H9 (cell line): ENCODE results near the gene HORMAD2. TPM values are rescaled to one million over a fixed set of nuclear protein-coding genes. Genes with fewer than 3 reads are reported as not detected.

Experiments used
- DNase-seq: peaks from one replicate; pipeline ENCODE4 v3.0.0-alpha.2; 2017
- H2AFZ ChIP-seq: one replicate; pipeline ENCODE4 v1.6.1; 2013; ENCODE audit warnings: mild to moderate bottlenecking, low read length, control low read depth, moderate library complexity
- H2AK5ac ChIP-seq: 2 replicates; pipeline ENCODE4 v1.6.1; 2013; ENCODE audit warnings: low read length, control low read depth, mixed read lengths; ENCODE audit not compliant: insufficient read length
- H2BK120ac ChIP-seq: one replicate; pipeline ENCODE4 v1.6.1; 2013; ENCODE audit warnings: low read depth, mild to moderate bottlenecking, low read length, control low read depth, inconsistent platforms; ENCODE audit not compliant: poor library complexity, severe bottlenecking
- H2BK12ac ChIP-seq: 2 replicates; pipeline ENCODE4 v1.6.1; 2013; ENCODE audit warnings: low read length, control low read depth, mixed read lengths, low read depth; ENCODE audit not compliant: insufficient read length
- H2BK15ac ChIP-seq: 2 replicates; pipeline ENCODE4 v1.6.1; 2013; ENCODE audit warnings: low read depth, low read length, control low read depth
- H2BK20ac ChIP-seq: one replicate; pipeline ENCODE4 v1.6.1; 2013; ENCODE audit warnings: low read depth, mild to moderate bottlenecking, low read length, control low read depth, inconsistent platforms; ENCODE audit not compliant: poor library complexity, severe bottlenecking
- H2BK5ac ChIP-seq: 2 replicates; pipeline ENCODE4 v1.6.1; 2013; ENCODE audit warnings: low read length, control low read depth, mixed read lengths; ENCODE audit not compliant: insufficient read length
- H3K14ac ChIP-seq: 2 replicates; pipeline ENCODE4 v1.6.1; 2013; ENCODE audit warnings: low read length, control low read depth; ENCODE audit not compliant: insufficient read depth
- H3K18ac ChIP-seq: 2 replicates; pipeline ENCODE4 v1.6.1; 2013; ENCODE audit warnings: low read depth, mild to moderate bottlenecking, mixed read lengths, low read length, control low read depth; ENCODE audit not compliant: insufficient read length
- H3K23ac ChIP-seq: 2 replicates; pipeline ENCODE4 v1.6.1; 2013; ENCODE audit warnings: low read length, control low read depth, mixed read lengths, low read depth; ENCODE audit not compliant: insufficient read length
- H3K23me2 ChIP-seq: 2 replicates; pipeline ENCODE4 v1.6.1; 2013; ENCODE audit warnings: low read depth, mild to moderate bottlenecking, mixed read lengths, low read length, control low read depth; ENCODE audit not compliant: insufficient read length, poor library complexity, severe bottlenecking
- H3K27ac ChIP-seq: 2 replicates; pipeline ENCODE4 v1.5.1; 2013; ENCODE audit warnings: low read length, control low read depth, mixed read lengths, low read depth; ENCODE audit not compliant: insufficient read length
- H3K27me3 ChIP-seq: 2 replicates; pipeline ENCODE4 v1.6.1; 2013; ENCODE audit warnings: low read length, control low read depth, inconsistent platforms; ENCODE audit not compliant: insufficient read depth
- H3K4ac ChIP-seq: 2 replicates; pipeline ENCODE4 v1.6.1; 2013; ENCODE audit warnings: low read depth, mild to moderate bottlenecking, control low read depth, inconsistent platforms, low read length, moderate library complexity
- H3K4me1 ChIP-seq: 2 replicates; pipeline ENCODE4 v1.6.1; 2013; ENCODE audit warnings: low read length, control low read depth, inconsistent platforms; ENCODE audit not compliant: insufficient read depth
- H3K4me2 ChIP-seq: 2 replicates; pipeline ENCODE4 v1.6.1; 2013; ENCODE audit warnings: low read length, control low read depth, mixed read lengths; ENCODE audit not compliant: insufficient read length, insufficient read depth
- H3K56ac ChIP-seq: 2 replicates; pipeline ENCODE4 v1.6.1; 2013; ENCODE audit warnings: low read depth, mild to moderate bottlenecking, mixed read lengths, low read length, control low read depth; ENCODE audit not compliant: insufficient read length
- H3K79me1 ChIP-seq: 2 replicates; pipeline ENCODE4 v1.6.1; 2013; ENCODE audit warnings: low read depth, mild to moderate bottlenecking, moderate library complexity, low read length, control low read depth, inconsistent platforms; ENCODE audit not compliant: insufficient read depth, poor library complexity, severe bottlenecking
- H3K79me2 ChIP-seq: 2 replicates; pipeline ENCODE4 v1.6.1; 2013; ENCODE audit warnings: low read length, control low read depth, inconsistent platforms; ENCODE audit not compliant: insufficient read depth
- H3K9ac ChIP-seq: 2 replicates; pipeline ENCODE4 v1.6.1; 2013; ENCODE audit warnings: low read length, control low read depth, mixed read lengths; ENCODE audit not compliant: insufficient read length; ENCODE audit errors: extremely low read depth
- H3K9me3 ChIP-seq: one replicate; pipeline ENCODE4 v1.6.1; 2013; ENCODE audit warnings: low read depth, low read length, inconsistent platforms; ENCODE audit not compliant: control insufficient read depth
- H3T11ph ChIP-seq: one replicate; pipeline ENCODE4 v1.6.1; 2013; ENCODE audit warnings: mild to moderate bottlenecking, low read length, control low read depth, inconsistent platforms
- H4K20me1 ChIP-seq: one replicate; pipeline ENCODE4 v1.6.1; 2013; ENCODE audit not compliant: control insufficient read depth, insufficient read length, insufficient read depth
- H4K5ac ChIP-seq: 2 replicates; pipeline ENCODE4 v1.6.1; 2013; ENCODE audit warnings: low read depth, mild to moderate bottlenecking, mixed read lengths, low read length, control low read depth; ENCODE audit not compliant: insufficient read length
- H4K8ac ChIP-seq: replicated peaks from 2 replicates; pipeline ENCODE4 v1.6.1; 2013; ENCODE audit warnings: low read length, control low read depth, mixed read lengths, low read depth; ENCODE audit not compliant: insufficient read length
- H4K91ac ChIP-seq: 2 replicates; pipeline ENCODE4 v1.6.1; 2013; ENCODE audit warnings: low read depth, mild to moderate bottlenecking, moderate library complexity, mixed read lengths, low read length, control low read depth; ENCODE audit not compliant: insufficient read length
- H3K27ac Mint-ChIP-seq, 3 experiments: 2 replicates in 2 of 3; 3 replicates in 1 of 3; pipeline ENCODE4 v1.8.0; 2020 to 2021; ENCODE audit warnings: mixed read lengths in 3 of 3, mild to moderate bottlenecking in 1 of 3, moderate library complexity in 1 of 3
- H3K27me3 Mint-ChIP-seq: 2 replicates; pipeline ENCODE4 v1.8.0; 2021; ENCODE audit warnings: low read depth, mild to moderate bottlenecking, moderate library complexity, mixed read lengths
- H3K36me3 Mint-ChIP-seq, 3 experiments: 2 replicates in 2 of 3; 3 replicates in 1 of 3; pipeline ENCODE4 v1.8.0; 2020 to 2021; ENCODE audit warnings: low read depth in 3 of 3, mixed read lengths in 3 of 3; ENCODE audit not compliant: insufficient read depth in 1 of 3
- H3K4me1 Mint-ChIP-seq, 2 experiments: 2 replicates each; pipeline ENCODE4 v1.8.0; 2020; ENCODE audit warnings: mixed read lengths in 2 of 2
- H3K4me3 Mint-ChIP-seq, 2 experiments: 2 replicates in 1 of 2; 3 replicates in 1 of 2; pipeline ENCODE4 v1.8.0; 2020 to 2021; ENCODE audit warnings: mild to moderate bottlenecking in 2 of 2, mixed read lengths in 2 of 2, moderate library complexity in 1 of 2
- H3K9me3 Mint-ChIP-seq, 2 experiments: 2 replicates in 1 of 2; 3 replicates in 1 of 2; pipeline ENCODE4 v1.8.0; 2020; ENCODE audit warnings: mild to moderate bottlenecking in 2 of 2, mixed read lengths in 2 of 2, moderate library complexity in 1 of 2
- CTCF ChIP-seq: fragments of 200-600 bp; sonication (generic); conservative IDR thresholded peaks from 3 replicates; pipeline ENCODE4 v1.8.0; 2021; ENCODE audit warnings: antibody characterized with exemption, mild to moderate bottlenecking
- WGBS: extraction: QIAGEN DNeasy Blood & Tissue Kit; methylation state at CpG from one replicate; pipeline ENCODE4 v1.1.7; 2013; ENCODE audit warnings: missing lambda C conversion rate, low lambda C conversion rate, mixed read lengths; ENCODE audit not compliant: insufficient read length; ENCODE audit errors: extremely low coverage; 5-methylcytosine and 5-hydroxymethylcytosine counted together
- total RNA-seq: library from RNA; stranded (reverse); gene quantifications from 2 replicates; pipeline ENCODE4 v1.2.1, GENCODE V29; 2021

Gene HORMAD2
- total RNA-seq, 1 experiment from 2014 or later = not detected

- Mint-ChIP-seq H3K36me3 (no peaks in the 10 kb centered on the region), H3K27me3 (no peaks in the 10 kb centered on the region), H3K27ac (no peak overlapping the region), H3K4me1 (peaks cover 40 to 42% of the 10 kb centered on the region in 2 experiments), H3K9me3 (no peaks in the 10 kb centered on the region), H3K4me3 (no peak overlapping the region)
- Histone ChIP-seq H3K27ac (no peak overlapping the region), H4K5ac (no peak overlapping the region), H3K4ac (no peak overlapping the region), H3K4me2 (no peak overlapping the region), H3K18ac (no peak overlapping the region), H3K23me2 (peaks cover 3% of the 10 kb centered on the region), H2BK20ac (no peak overlapping the region), H2AK5ac (no peak overlapping the region), H3K23ac (no peak overlapping the region), H3K56ac (no peak overlapping the region), H3K9ac (no peak overlapping the region), H4K8ac (no peak overlapping the region), H2BK12ac (no peak overlapping the region), H2AFZ (no peak overlapping the region), H3K79me1 (no peaks in the 10 kb centered on the region), H3T11ph (no peak overlapping the region), H2BK5ac (no peak overlapping the region), H2BK15ac (no peak overlapping the region), H3K27me3 (no peaks in the 10 kb centered on the region), H4K91ac (no peak overlapping the region), H4K20me1 (no peaks in the 10 kb centered on the region), H3K4me1 (peaks cover 4% of the 10 kb centered on the region), H3K79me2 (no peaks in the 10 kb centered on the region), H2BK120ac (no peak overlapping the region), H3K9me3 (no peaks in the 10 kb centered on the region), H3K14ac (no peak overlapping the region)
- no peak for TF ChIP-seq CTCF
- DNase-seq = no peak
- no CpG with 5 or more reads among the region's 1 CpG for WGBS
These were observed 112.2 kb downstream of the HORMAD2 start for GRCh38 chr22:30192427-30192826.
